HG03135 (cell line): ENCODE data around the gene PRM2.

Source experiments
- ATAC-seq: cut with Tn5 transposase; IDR thresholded peaks from one replicate; pipeline ENCODE4 v1.9.1; 2021; ENCODE audit warnings: mild to moderate bottlenecking, moderate library complexity; ENCODE audit not compliant: unreplicated experiment

The PRM2 gene

GRCh38 chr16:11276143-11276895, at the start of gene PRM2:
Gene PRM2 (minus strand): TSS chr16:11276480. CDS start chr16:11276370, 110 bp downstream.
- no peak for ATAC-seq

- no peak for ATAC-seq
These were observed 49.3 kb upstream of the PRM2 start for GRCh38 chr16:11325404-11326083.

- no peak for ATAC-seq
These were observed 47.5 kb upstream of the PRM2 start for GRCh38 chr16:11323551-11324336.

- no peak for ATAC-seq
These were observed 46.5 kb upstream of the PRM2 start for GRCh38 chr16:11322823-11323222.

- ATAC-seq: no peak
These were observed 45.4 kb upstream of the PRM2 start for GRCh38 chr16:11321662-11322061.

GRCh38 chr16:11320170-11320569, 43.9 kb upstream of the PRM2 start:
- ATAC-seq: no peak

- ATAC-seq: no peak
These were observed 43.4 kb upstream of the PRM2 start for GRCh38 chr16:11319529-11320146.

GRCh38 chr16:11318817-11319216, 42.5 kb upstream of the PRM2 start:
- ATAC-seq: no peak

- ATAC-seq: no peak
These were observed 40.2 kb upstream of the PRM2 start for GRCh38 chr16:11316331-11317015.

GRCh38 chr16:11315510-11315909, 39.2 kb upstream of the PRM2 start:
- ATAC-seq: no peak

GRCh38 chr16:11314309-11314894, 38.1 kb upstream of the PRM2 start:
- ATAC-seq: no peak

- no peak for ATAC-seq
These were observed 37.4 kb upstream of the PRM2 start for GRCh38 chr16:11313493-11314308.

GRCh38 chr16:11312718-11313492, 36.6 kb upstream of the PRM2 start:
- no peak for ATAC-seq

- ATAC-seq: peak; percentile 42
These were observed 34.8 kb upstream of the PRM2 start for GRCh38 chr16:11310997-11311561.

- ATAC-seq: no peak
These were observed 34.3 kb upstream of the PRM2 start for GRCh38 chr16:11310634-11310977.

- ATAC-seq: peak; percentile 51
These were observed 33.8 kb upstream of the PRM2 start for GRCh38 chr16:11309895-11310633.

- no peak for ATAC-seq
These were observed 32.4 kb upstream of the PRM2 start for GRCh38 chr16:11308493-11309283.
